Bone marrow (tissue), 2 donors: Measurements from ENCODE around the gene SNAPC5.
A peak's percentile ranks its signal among the peaks of the same experiment; 100 is the strongest.
"Not testable (repeated sequence)": the region's sequence is repeated elsewhere in the genome, so short reads cannot be mapped to it uniquely, and the experiment has no call there.

Experiments used
- DNase-seq, 2 donors: peaks; one replicate each; lab custom pipeline; 2025; lab: John Stamatoyannopoulos, UW

Gene SNAPC5

DNA sequence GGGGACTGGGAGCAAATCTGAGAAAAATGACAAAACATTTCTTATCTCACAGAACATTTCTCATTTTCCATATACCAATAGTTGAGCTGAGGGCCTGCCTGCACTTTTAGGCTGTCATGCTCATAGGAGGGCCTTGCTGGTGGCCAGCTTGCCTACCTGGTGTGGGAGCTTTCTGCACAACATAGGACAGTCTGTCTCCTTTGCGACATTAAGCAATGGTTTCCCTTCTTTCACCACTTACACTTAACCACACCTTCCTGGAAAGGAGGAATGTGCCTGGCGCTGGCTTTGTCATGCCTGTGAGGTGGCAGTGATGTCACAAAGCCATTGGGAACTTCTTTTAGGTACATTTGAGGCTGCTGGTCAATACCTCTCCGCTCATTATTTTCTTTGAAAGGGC is 5.7 kb downstream of the SNAPC5 start:
- DNase-seq, result no peak

DNA sequence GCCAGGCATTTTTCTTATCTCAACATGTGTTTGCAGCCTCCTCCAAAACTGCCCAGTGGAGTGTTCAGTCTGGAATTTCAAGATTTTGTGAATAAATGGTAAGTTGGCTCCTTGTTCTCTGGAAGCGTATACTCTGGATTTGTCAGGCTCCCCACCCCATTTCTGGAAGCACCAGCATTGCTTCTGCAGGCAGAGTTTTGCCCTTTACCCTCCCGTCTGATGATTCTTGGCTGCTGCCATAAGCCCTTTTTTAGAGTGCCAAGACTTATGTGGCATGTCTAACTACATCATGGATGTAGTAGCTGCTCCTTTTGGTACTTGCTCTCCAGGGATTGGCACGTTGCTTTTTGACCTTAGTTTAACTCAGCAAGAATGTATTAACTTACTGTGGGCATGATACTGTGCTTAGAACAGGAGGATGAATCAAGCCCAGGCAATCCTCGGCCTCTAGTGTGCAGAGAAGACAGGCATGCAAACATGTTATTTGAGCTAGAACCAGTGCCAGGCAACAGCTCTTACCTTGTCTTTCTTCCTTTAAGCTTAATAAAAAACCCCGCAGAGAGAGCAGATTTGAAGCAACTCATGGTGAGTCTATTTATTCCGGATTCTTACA is 8.3 kb downstream of the SNAPC5 start:
- DNase-seq, result no peak

DNA sequence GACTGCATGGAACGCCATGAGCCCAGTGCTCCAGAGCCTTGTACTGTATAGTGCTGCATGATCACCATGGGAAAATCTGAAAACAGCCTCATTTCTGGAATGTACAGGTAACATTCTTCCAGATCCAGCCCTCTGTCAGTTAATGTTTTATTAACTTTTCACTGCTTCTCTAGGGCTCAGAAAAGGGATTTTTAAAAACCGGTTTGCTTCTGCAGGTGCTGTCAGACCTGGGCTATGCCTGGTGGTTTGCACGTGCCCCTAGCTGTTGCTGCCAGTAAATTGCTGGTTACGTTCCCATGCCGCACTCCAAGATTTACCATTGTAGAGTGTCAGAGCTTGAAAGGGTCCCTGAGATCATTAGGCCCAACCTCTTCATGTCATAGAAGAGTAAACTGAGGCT is 9.0 kb downstream of the SNAPC5 start:
- no peak for DNase-seq

DNA sequence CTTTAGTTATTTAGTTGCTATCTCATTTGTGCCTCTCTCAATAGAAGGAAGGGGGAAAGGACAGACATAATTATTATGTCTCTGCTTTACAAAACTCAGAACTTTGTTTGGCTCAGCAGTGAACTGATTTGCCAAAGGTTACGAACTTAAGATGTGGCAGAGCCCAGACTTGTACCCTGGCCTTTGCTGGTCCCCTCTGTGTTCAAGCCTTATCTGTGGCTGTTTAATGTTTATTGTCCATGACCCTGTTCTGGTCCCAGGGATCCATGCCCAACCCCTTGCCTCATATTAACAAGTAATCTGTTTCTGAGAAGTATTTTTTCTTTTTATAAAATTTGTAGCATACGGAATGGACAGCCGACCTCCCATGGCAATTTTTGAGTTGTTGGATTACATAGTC is 10.7 kb downstream of the SNAPC5 start:
- DNase-seq, result no peak

- no peak for DNase-seq
Measured at GRCh38 chr15:66484539-66485112, 12.9 kb downstream of the SNAPC5 start.

GRCh38 chr15:66483131-66483566 is 14.4 kb downstream of the SNAPC5 start:
- peak in 1 of 2 donors; percentile 5 for DNase-seq

GRCh38 chr15:66482539-66482938 is 15.0 kb downstream of the SNAPC5 start:
- no peak for DNase-seq

DNA sequence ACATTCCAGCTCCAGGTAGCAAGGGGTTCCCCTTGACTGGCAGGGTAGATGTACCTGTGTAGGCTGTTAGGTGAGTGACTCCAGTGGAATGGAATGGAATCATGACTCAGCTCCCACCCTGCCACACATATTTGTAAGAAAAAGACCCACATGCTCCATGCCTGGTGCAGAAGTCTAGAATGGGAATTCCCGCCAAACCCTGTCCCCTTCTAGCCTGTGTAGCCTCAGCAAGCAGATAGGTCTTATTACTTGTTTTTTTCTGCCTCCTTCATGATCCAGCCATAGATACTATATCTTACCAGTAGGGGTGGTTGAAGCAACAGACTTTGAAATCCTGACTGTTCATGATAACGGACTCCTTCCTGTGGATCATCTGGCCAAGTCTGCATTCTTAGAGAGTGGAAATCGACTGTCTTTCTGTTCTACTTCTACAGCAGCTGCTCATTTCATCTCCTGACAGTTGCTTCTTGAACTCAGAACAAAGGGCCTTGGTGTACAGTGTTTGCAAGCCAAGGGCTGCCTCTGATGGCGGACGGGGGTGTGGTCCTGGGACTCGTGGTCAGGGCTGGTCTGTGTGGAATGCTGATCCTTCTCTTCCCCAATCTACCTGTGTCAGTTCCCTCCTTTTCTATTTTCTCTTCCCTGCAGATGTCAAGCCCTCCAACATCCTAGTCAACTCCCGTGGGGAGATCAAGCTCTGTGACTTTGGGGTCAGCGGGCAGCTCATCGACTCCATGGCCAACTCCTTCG is 16.3 kb downstream of the SNAPC5 start:
- DNase-seq, result no peak

GRCh38 chr15:66480267-66480666 is 17.3 kb downstream of the SNAPC5 start:
- DNase-seq, result no peak

DNA sequence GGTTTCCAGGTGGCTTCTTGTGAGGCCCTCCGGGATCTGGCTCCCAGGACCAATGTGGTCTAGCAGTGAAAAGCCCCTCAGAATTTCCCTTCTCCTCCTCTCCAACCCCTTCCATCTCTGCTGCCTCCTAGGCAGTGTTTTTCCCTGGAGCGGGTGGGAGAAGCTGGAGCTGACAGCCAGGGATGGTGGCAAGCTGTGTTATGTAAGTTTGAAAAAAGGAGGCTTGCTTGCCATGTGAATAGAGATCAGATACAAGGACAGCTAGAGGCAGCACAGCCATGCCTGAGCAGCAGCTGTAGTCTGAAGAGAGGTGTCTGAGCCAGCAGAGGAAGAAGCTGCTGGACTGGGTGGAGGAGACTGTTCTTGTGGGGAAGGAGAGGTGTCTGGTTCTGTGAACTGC is 20.6 kb downstream of the SNAPC5 start:
- DNase-seq, result no peak

DNA sequence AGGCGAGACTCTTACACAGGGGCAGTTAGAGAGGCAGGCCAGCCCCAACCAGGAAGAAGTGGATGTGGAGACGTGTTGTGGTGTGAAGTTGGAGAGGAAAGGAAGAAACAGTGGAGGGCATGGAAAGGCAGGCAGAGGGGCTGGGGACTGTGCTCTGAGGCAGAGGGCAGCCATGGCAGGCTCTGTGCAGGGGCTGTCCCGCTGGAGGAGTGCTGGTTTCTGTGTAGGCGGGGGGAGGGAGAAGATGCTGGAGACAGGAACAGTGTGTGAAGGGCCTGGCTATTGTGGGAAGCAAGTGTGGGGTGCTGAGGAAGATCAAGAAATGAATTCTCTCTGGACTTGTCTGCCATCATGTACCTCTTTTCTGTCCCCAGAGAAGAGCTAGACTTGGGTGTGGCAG is 21.0 kb downstream of the SNAPC5 start:
- DNase-seq, result no peak

GRCh38 chr15:66474963-66475362 is 22.6 kb downstream of the SNAPC5 start:
- DNase-seq, result no peak

DNA sequence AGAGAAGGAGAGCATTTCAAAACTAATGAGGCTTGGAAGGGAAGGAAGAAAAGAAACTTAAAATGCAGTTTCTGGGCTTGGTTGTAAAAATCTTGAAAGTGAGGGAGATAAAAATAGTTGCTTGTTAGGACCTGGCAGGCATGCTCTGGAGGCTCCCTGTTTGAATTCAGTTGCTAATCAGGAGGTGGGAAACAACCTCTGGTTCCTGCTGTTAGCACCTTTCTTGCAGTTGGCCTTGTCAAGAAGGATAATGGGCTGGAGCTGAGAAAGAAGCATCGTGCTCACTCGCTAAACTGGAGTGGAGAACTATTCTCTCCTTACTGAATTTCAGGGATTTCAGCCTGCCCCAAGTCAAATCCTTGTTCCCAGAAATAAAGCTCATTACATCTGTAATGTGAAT is 23.4 kb downstream of the SNAPC5 start:
- no peak for DNase-seq

DNA sequence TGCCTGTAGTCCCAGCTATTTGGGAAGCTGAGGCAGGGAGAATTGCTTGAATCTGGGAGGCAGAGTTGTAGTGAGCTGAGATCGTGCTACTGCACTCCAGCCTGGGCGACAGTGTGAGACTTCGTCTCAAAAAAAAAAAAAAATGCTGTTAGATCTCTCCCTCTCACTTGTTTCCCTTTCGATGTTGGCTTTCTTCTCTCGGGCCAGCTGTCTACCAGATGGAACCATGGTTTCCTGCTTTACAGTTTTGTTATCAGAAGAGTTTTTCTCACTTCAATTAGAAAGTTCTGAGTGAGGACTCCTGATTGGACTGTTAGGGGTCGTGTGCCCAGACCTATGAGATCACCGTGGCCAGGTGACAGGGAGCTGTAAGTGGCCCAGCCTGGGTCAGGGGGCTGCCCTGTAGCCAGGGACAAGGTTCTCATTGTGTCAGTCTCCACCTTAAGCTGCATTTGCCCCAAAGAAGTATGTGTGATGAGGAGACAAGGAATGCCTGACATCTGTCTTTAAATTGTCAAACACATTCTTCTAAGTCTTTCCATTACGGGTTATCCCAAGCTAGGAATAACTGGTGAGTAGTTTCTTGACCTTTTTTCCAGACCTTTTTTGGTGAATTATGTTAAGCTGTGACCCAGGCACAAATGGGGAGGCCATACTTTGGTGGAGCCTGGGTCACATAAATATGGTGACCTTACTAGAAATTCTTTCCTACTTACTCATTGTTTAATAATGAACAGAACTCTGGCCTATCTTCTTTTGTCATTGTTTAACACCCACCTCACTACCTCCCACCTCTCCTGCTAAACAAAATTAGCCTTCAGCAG is 25.2 kb downstream of the SNAPC5 start:
- peak in 1 of 2 donors; percentile 75 for DNase-seq

- not testable (repeated sequence) for DNase-seq
Measured at GRCh38 chr15:66470825-66471224, 26.7 kb downstream of the SNAPC5 start.

- DNase-seq, result not testable (repeated sequence)
Measured at GRCh38 chr15:66467162-66468040, 30.2 kb downstream of the SNAPC5 start.

DNA sequence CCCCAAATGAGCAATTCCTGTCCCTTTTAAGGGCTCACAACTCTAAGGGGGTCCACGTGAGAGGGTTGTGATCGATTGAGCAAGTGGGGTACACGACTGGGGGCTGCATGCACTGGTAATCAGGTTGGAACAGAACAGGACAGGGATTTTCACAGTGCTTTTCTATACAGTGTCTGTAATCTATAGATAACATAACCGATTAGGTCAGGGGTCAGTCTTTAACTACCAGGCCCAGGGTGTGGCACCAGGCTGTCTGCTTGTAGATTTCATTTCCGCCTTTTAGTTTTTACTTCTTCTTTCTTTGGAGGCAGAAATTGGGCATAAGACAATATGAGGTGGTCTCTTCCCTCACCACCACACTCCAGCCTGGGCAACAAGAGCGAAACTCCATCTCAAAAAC is 32.3 kb downstream of the SNAPC5 start:
- DNase-seq, result not testable (repeated sequence)

GRCh38 chr15:66462627-66463026 is 34.9 kb downstream of the SNAPC5 start:
- no peak for DNase-seq

DNA sequence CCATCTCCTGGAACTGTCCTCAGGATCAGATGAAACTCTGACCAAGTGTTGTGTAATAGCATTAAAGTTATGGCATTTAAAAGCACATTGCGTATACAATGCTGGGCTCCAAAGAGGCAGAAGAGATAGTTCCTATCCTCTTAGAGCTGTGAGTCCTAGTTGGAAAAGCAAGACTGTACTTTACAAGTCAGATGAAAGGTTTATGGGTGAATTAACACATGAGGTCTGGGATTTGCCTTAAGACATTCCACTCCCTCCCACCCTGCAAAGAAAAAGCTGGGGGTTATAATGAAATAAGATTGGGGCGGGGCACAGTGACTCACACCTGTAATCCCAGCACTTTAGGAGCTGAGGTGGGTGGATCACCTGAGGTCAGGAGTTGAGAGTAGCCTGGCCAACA is 35.6 kb downstream of the SNAPC5 start:
- no peak for DNase-seq

DNA sequence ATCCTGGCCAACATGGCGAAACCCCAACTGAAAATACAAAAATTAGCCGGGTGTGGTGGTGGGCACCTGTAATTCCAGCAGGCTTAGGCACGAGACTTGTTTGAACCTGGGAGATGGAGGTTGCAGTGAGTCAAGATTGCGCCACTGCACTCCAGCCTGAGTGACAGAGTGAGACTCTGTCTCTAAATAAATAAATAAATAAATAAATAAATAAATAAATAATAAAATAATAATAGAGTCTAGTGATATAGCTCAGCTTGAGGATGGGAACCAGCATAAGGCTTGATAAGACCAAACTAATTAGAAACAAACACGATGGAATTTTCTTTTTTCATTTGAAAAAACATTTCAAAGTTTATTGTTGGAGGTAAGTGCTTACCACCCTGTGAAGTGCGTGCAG is 36.3 kb downstream of the SNAPC5 start:
- not testable (repeated sequence) for DNase-seq

DNA sequence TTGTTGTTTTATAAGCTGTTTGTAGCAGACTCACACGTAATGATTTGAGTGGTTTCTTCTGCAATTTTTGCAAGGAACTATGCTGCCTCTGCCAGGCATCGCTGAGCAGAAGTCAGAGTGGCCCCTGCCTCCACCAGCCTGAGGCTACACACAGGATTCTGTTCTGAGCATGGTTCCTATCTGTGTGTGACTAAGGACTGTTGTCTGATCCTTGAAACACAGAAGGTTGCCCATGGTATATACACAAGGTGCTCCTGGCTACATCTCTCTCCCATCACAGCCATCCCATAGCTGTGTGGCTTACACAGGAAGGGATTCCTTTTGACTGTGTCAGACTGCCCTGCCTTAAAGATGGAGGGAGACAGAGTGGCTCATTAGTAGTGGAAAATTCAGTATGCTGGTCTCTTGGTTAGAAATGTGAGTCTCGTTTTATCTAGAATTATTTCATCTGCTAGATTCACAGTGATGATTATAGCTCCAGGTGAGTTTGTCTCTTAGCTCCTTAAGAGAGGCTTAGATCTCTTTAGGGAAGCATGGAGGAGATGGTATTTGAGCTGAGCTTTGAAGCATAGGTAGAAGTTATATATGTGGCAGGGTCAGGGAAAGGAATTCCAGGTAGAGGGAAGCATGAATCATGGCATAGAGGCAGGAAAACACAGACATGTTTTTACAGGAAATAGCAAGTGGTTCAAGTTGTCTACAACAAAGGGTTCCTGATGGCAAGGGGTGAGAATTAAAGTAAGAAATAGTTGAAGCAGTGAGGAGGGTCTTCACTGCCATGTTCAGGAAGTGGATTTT is 37.5 kb downstream of the SNAPC5 start:
- DNase-seq, result no peak
